A549 (cell line): ENCODE results near the gene ANKS1B. TPM values are rescaled to one million over a fixed set of nuclear protein-coding genes. Genes with fewer than 3 reads are reported as not detected.

Experiments used
- ATAC-seq, 2 experiments: fragments of 200-7000 bp in 1 of 2; fragments of >200 bp in 1 of 2; cut with Nextera tagmentation in 1 of 2; cut with Tn5 transposase in 1 of 2; 3 replicates each; pipeline versions ENCODE4 v1.8.0 to v1.9.1; 2018 to 2020; ENCODE audit warnings: mild to moderate bottlenecking in 1 of 2, moderate library complexity in 1 of 2
- CTCF ChIA-PET: fragments of 300-600 bp; sonication (Branson Sonifier 250); formaldehyde crosslinking; extraction: SDS; loops from one replicate; lab custom pipeline; 2021; ENCODE audit warnings: antibody characterized with exemption, inconsistent platforms; lab: Yijun Ruan, JAX
- POLR2A ChIA-PET: fragments of 350-600 bp; formaldehyde crosslinking; extraction: SDS; loops from one replicate; lab custom pipeline; 2021; ENCODE audit warnings: antibody characterized with exemption, inconsistent platforms; lab: Yijun Ruan, JAX
- DNase-seq, 2 experiments: peaks; one replicate each; pipeline versions ENCODE4 v3.0.0 to v3.0.0-alpha.2; 2011 to 2016; ENCODE audit warnings: low read depth in 1 of 2, low spot score in 1 of 2
- FAIRE-seq: peaks from 2 replicates; lab custom pipeline; 2011; peaks lifted over from hg19 to GRCh38; lab: Jason Lieb, UNC
- H3K27ac ChIP-seq, 2 experiments: fragments of >200 bp; sonication (Bioruptor Twin); formaldehyde crosslinking; 3 replicates each; pipeline ENCODE4 v1.5.1; 2016 to 2017
- H3K4me1 ChIP-seq: fragments of >200 bp; sonication (Bioruptor Twin); formaldehyde crosslinking; 3 replicates; pipeline ENCODE4 v1.6.1; 2016
- H3K4me2 ChIP-seq: fragments of >200 bp; sonication (Bioruptor Twin); formaldehyde crosslinking; 3 replicates; pipeline ENCODE4 v1.6.1; 2016
- H3K4me3 ChIP-seq: fragments of >200 bp; sonication (Bioruptor Twin); formaldehyde crosslinking; 3 replicates; pipeline ENCODE4 v1.5.1; 2016
- H3K9me3 ChIP-seq: fragments of >200 bp; sonication (Bioruptor Twin); formaldehyde crosslinking; 3 replicates; pipeline ENCODE4 v1.6.1; 2016
- CBX2 ChIP-seq: fragments of 200-600 bp; sonication (generic); IDR thresholded peaks from 2 replicates; pipeline ENCODE4 v1.6.1; 2016; ENCODE audit warnings: low read depth, mild to moderate bottlenecking, borderline replicate concordance
- CEBPB ChIP-seq, 2 experiments: fragments of >200 bp in 1 of 2; sonication (Bioruptor Twin) in 1 of 2; formaldehyde crosslinking in 1 of 2; IDR thresholded peaks; 2 replicates each; pipeline ENCODE4 v1.6.1; 2012 to 2016
- CHD2 ChIP-seq: fragments of 150-350 bp; IDR thresholded peaks from 2 replicates; pipeline ENCODE4 v1.6.1; 2014; ENCODE audit warnings: low read length; ENCODE audit not compliant: partially characterized antibody
- EHF ChIP-seq: fragments of 250-450 bp; sonication (Bioruptor Pico); IDR thresholded peaks from 2 replicates; pipeline ENCODE4 v1.5.0; 2020; ENCODE audit warnings: mild to moderate bottlenecking
- EP300 ChIP-seq, 2 experiments: fragments of >200 bp; sonication (Bioruptor Twin); formaldehyde crosslinking; IDR thresholded peaks; 2 replicates in 1 of 2; 3 replicates in 1 of 2; pipeline ENCODE4 v1.6.1; 2016 to 2017
- GATA3 ChIP-seq: IDR thresholded peaks from 2 replicates; pipeline ENCODE4 v1.6.1; 2012; ENCODE audit warnings: borderline replicate concordance
- HOXB5 ChIP-seq: fragments of 250-450 bp; sonication (Bioruptor Pico); IDR thresholded peaks from 2 replicates; pipeline ENCODE4 v1.5.0; 2020; ENCODE audit warnings: mild to moderate bottlenecking, moderate library complexity
- JUN ChIP-seq, 2 experiments: fragments of >200 bp; sonication (Bioruptor Twin); formaldehyde crosslinking; IDR thresholded peaks; 2 replicates in 1 of 2; 3 replicates in 1 of 2; pipeline ENCODE4 v1.6.1; 2016 to 2017
- NPAS2 ChIP-seq: fragments of 250-450 bp; sonication (Bioruptor Pico); IDR thresholded peaks from 2 replicates; pipeline ENCODE4 v1.8.0; 2022; ENCODE audit warnings: mild to moderate bottlenecking, moderate library complexity, borderline replicate concordance
- PHF8 ChIP-seq: fragments of 200-600 bp; sonication (generic); IDR thresholded peaks from 2 replicates; pipeline ENCODE4 v1.6.1; 2016; ENCODE audit warnings: low read depth, mild to moderate bottlenecking, antibody characterized with exemption, moderate library complexity, borderline replicate concordance
- POLR2A ChIP-seq: IDR thresholded peaks from 2 replicates; pipeline ENCODE4 v1.6.1; 2012; ENCODE audit warnings: mild to moderate bottlenecking, low read length
- RAD21 ChIP-seq, 2 experiments: fragments of >200 bp in 1 of 2; sonication (Bioruptor Twin) in 1 of 2; formaldehyde crosslinking in 1 of 2; IDR thresholded peaks in 1 of 2; conservative IDR thresholded peaks in 1 of 2; 2 replicates in 1 of 2; 3 replicates in 1 of 2; pipeline ENCODE4 v1.6.1; 2012 to 2018; ENCODE audit warnings: inconsistent platforms in 1 of 2
- RCOR1 ChIP-seq: fragments of 150-350 bp; IDR thresholded peaks from 2 replicates; pipeline ENCODE4 v1.6.1; 2014; ENCODE audit warnings: antibody characterized with exemption, low read length, low read depth
- RNF2 ChIP-seq: fragments of 200-600 bp; sonication (generic); IDR thresholded peaks from 2 replicates; pipeline ENCODE4 v1.6.1; 2016; ENCODE audit warnings: low read depth, mild to moderate bottlenecking, antibody characterized with exemption, moderate library complexity, borderline replicate concordance
- SMC3 ChIP-seq: fragments of >200 bp; sonication (Bioruptor Twin); formaldehyde crosslinking; IDR thresholded peaks from 3 replicates; pipeline ENCODE4 v1.6.1; 2018; ENCODE audit warnings: inconsistent platforms
- TP53 ChIP-seq: fragments of 250-450 bp; sonication (Bioruptor Pico); IDR thresholded peaks from 2 replicates; pipeline ENCODE4 v1.5.0; 2021; ENCODE audit warnings: mild to moderate bottlenecking, moderate library complexity
- ZC3H11A ChIP-seq: fragments of 450-650 bp; IDR thresholded peaks from 2 replicates; pipeline ENCODE4 v1.6.1; 2014; ENCODE audit warnings: antibody characterized with exemption, mild to moderate bottlenecking
- WGBS: methylation state at CpG from one replicate; pipeline ENCODE4 v1.1.6; 2017; ENCODE audit errors: missing lambda C conversion rate; 5-methylcytosine and 5-hydroxymethylcytosine counted together
- polyA plus RNA-seq, 4 experiments: library from polyadenylated mRNA; depleted of rRNA in 3 of 4; stranded (reverse); fragments of >200 nt; fragmentation: RNase III in 1 of 4; extraction: RNeasy Plus Mini Kit Qiagen cat#74134 plus additional on column Dnase treatment in 1 of 4; gene quantifications; 2 replicates in 3 of 4; 3 replicates in 1 of 4; pipeline ENCODE4 v1.2.3, GENCODE V29; 2011 to 2017
- TF ChIP-seq, protein P1 (sequence below): fragments of 250-450 bp; sonication (Bioruptor Pico); IDR thresholded peaks from 2 replicates; pipeline ENCODE4 v1.5.0; 2020; ENCODE audit warnings: low read depth, mild to moderate bottlenecking, moderate library complexity
- TF ChIP-seq, protein P2 (sequence below): fragments of 150-350 bp; IDR thresholded peaks from 2 replicates; pipeline ENCODE4 v1.6.1; 2014; ENCODE audit warnings: low read depth, mild to moderate bottlenecking, low read length
- TF ChIP-seq, protein P3 (sequence below): fragments of 250-450 bp; sonication (Bioruptor Pico); IDR thresholded peaks from 2 replicates; pipeline ENCODE4 v1.5.0; 2021; ENCODE audit warnings: mild to moderate bottlenecking, moderate library complexity, borderline replicate concordance
- TF ChIP-seq, protein P4 (sequence below): IDR thresholded peaks from 2 replicates; pipeline ENCODE4 v1.6.1; 2012; ENCODE audit warnings: low read depth, borderline replicate concordance
- TF ChIP-seq, protein P5 (sequence below): fragments of 450-650 bp; IDR thresholded peaks from 2 replicates; pipeline ENCODE4 v1.6.1; 2014; ENCODE audit warnings: antibody characterized with exemption

ANKS1B gene
- polyA plus RNA-seq, 2 of the 4 experiments (the other 2 are of a cell fraction) = 1.5 to 2.2 TPM

DNA sequence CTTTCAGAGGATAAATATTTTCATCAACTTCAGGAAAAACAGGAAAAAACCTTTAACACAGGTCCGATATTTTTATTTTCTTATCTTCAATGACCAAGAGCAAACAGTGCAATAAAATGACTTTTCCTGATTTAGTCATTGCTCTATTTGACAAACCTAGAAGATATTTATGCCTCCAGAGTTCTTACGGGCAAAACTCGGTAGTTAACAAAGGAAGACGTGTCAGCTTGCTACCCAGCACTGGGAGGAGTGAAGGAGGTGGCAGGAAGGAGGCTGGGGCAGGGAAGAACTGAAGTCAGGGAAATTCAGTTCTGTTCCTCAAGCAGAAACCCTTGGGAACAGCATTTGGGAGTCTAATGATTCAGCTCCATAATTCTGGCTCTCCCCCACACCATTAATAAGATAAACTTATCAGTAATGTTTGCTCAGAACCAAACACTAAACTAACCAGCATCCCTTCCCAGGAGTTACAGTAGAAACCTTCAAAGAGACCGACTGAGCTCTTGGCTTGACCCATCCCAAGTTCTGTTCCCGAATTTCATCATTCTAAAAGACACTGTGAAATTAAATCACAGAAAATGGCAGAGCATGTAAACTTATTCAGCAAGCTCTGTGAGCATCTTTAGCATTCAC, 1176.4 kb downstream of the ANKS1B start:
- CTCF ChIA-PET = interaction anchor here (2.2 kb wide), 1 partner anchor 10 kb away, joined by 6 read pairs; no protein-coding TSS in a partner anchor
- Histone ChIP-seq H3K4me2 (no peak overlapping the region), H3K4me3 (no peak overlapping the region), H3K27ac (no peak overlapping the region), H3K9me3 (no peaks in the 10 kb centered on the region), H3K4me1 (no peaks in the 10 kb centered on the region)
- FAIRE-seq (no peak), ATAC-seq (peak in 1 of 2 experiments; percentile 30; a peak in 4 of 6 replicates), DNase-seq (no peak)
- POLR2A ChIA-PET = no interaction called here
- WGBS = 10% methylated on average over 6 of the region's 6 CpGs
- TF ChIP-seq GATA3 = no peak
- TF ChIP-seq SMC3 = no peak
- no peak for TF ChIP-seq RCOR1
- TF ChIP-seq RNF2 = no peak
- no peak for TF ChIP-seq CHD2
- TF ChIP-seq RAD21 (conservative IDR thresholded peaks at IDR 0.05 in 1 of 2, IDR thresholded peaks at IDR 0.05 in 1 of 2) = no peak
- TF ChIP-seq, protein P1, sequence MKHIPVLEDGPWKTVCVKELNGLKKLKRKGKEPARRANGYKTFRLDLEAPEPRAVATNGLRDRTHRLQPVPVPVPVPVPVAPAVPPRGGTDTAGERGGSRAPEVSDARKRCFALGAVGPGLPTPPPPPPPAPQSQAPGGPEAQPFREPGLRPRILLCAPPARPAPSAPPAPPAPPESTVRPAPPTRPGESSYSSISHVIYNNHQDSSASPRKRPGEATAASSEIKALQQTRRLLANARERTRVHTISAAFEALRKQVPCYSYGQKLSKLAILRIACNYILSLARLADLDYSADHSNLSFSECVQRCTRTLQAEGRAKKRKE = no peak
- TF ChIP-seq, protein P2, sequence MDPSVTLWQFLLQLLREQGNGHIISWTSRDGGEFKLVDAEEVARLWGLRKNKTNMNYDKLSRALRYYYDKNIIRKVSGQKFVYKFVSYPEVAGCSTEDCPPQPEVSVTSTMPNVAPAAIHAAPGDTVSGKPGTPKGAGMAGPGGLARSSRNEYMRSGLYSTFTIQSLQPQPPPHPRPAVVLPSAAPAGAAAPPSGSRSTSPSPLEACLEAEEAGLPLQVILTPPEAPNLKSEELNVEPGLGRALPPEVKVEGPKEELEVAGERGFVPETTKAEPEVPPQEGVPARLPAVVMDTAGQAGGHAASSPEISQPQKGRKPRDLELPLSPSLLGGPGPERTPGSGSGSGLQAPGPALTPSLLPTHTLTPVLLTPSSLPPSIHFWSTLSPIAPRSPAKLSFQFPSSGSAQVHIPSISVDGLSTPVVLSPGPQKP = no peak
- no peak for TF ChIP-seq JUN (IDR thresholded peaks at IDR 0.05)
- no peak for TF ChIP-seq HOXB5
- no peak for TF ChIP-seq PHF8
- TF ChIP-seq CBX2 = no peak
- TF ChIP-seq CEBPB (IDR thresholded peaks at IDR 0.05) = no peak
- no peak for TF ChIP-seq POLR2A
- no peak for TF ChIP-seq NPAS2
- TF ChIP-seq, protein P3, sequence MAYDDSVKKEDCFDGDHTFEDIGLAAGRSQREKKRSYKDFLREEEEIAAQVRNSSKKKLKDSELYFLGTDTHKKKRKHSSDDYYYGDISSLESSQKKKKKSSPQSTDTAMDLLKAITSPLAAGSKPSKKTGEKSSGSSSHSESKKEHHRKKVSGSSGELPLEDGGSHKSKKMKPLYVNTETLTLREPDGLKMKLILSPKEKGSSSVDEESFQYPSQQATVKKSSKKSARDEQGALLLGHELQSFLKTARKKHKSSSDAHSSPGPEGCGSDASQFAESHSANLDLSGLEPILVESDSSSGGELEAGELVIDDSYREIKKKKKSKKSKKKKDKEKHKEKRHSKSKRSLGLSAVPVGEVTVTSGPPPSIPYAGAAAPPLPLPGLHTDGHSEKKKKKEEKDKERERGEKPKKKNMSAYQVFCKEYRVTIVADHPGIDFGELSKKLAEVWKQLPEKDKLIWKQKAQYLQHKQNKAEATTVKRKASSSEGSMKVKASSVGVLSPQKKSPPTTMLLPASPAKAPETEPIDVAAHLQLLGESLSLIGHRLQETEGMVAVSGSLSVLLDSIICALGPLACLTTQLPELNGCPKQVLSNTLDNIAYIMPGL = no peak

DNA sequence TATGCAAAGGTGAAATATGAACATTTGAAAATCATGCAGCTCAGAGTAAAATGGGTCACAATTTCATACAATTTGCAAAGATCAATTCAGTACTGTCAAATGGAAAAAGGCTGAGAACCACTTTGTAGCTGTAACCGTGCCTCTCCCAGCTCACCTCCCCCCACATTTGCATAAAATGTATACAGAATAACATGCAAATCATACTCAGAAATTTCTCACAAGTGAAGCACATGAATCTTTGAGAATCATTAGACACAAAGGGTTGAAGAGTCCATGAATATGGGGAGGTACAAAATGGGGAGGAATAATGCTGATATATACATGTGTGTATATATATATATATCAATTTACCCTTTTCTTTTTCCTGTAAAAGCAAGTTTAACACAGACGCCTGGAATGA, 1177.5 kb downstream of the ANKS1B start:
- ATAC-seq (no peak), FAIRE-seq (no peak), DNase-seq (no peak)
- Histone ChIP-seq H3K4me3 (no peak overlapping the region), H3K9me3 (no peaks in the 10 kb centered on the region), H3K27ac (no peak overlapping the region), H3K4me1 (no peaks in the 10 kb centered on the region), H3K4me2 (no peak overlapping the region)
- POLR2A ChIA-PET = no interaction called here
- TF ChIP-seq EHF (CRISPR knock-in tag) (no peak), RCOR1 (no peak), CHD2 (no peak), TP53 (CRISPR knock-in tag) (no peak), EP300 (IDR thresholded peaks at IDR 0.05) (no peak), ZC3H11A (no peak), RAD21 (conservative IDR thresholded peaks at IDR 0.05 in 1 of 2, IDR thresholded peaks at IDR 0.05 in 1 of 2) (no peak)
- TF ChIP-seq, protein P4, sequence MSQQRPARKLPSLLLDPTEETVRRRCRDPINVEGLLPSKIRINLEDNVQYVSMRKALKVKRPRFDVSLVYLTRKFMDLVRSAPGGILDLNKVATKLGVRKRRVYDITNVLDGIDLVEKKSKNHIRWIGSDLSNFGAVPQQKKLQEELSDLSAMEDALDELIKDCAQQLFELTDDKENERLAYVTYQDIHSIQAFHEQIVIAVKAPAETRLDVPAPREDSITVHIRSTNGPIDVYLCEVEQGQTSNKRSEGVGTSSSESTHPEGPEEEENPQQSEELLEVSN = no peak
- TF ChIP-seq, protein P5, sequence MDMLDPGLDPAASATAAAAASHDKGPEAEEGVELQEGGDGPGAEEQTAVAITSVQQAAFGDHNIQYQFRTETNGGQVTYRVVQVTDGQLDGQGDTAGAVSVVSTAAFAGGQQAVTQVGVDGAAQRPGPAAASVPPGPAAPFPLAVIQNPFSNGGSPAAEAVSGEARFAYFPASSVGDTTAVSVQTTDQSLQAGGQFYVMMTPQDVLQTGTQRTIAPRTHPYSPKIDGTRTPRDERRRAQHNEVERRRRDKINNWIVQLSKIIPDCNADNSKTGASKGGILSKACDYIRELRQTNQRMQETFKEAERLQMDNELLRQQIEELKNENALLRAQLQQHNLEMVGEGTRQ = no peak
- 32% methylated on average over 2 of the region's 2 CpGs for WGBS
- CTCF ChIA-PET = no interaction called here
